ENCODE data around the gene CAPZB.

The CAPZB gene

GRCh38 chr1:19496527-19496874 is 11.2 kb upstream of the CAPZB start:
- no peak for DNase-seq

- no peak for DNase-seq
Measured at GRCh38 chr1:19495799-19496526, 10.6 kb upstream of the CAPZB start.

- no peak for DNase-seq
Measured at GRCh38 chr1:19495000-19495656, 9.8 kb upstream of the CAPZB start.

GRCh38 chr1:19493547-19493946 is 8.2 kb upstream of the CAPZB start:
- no peak for DNase-seq

GRCh38 chr1:19489996-19490395 is 4.7 kb upstream of the CAPZB start:
- DNase-seq, result no peak

- DNase-seq, result no peak
Measured at GRCh38 chr1:19488136-19488535, 2.8 kb upstream of the CAPZB start.

- DNase-seq, result peak; percentile 10
Measured at GRCh38 chr1:19484798-19485361, 459 bp downstream of the CAPZB start.

GRCh38 chr1:19484338-19484797 is 971 bp downstream of the CAPZB start:
- DNase-seq, result peak; percentile 16

- DNase-seq, result no peak
Measured at GRCh38 chr1:19483691-19484090, 1.6 kb downstream of the CAPZB start.

- DNase-seq, result peak; percentile 15
Measured at GRCh38 chr1:19483261-19483660, 2.1 kb downstream of the CAPZB start.

- no peak for DNase-seq
Measured at GRCh38 chr1:19481826-19482398, 3.4 kb downstream of the CAPZB start.

GRCh38 chr1:19480282-19480681 is 5.1 kb downstream of the CAPZB start:
- no peak for DNase-seq

GRCh38 chr1:19479351-19480120 is 5.8 kb downstream of the CAPZB start:
- DNase-seq, result no peak

GRCh38 chr1:19478322-19478721 is 7.0 kb downstream of the CAPZB start:
- no peak for DNase-seq

GRCh38 chr1:19477284-19478249 is 7.8 kb downstream of the CAPZB start:
- DNase-seq, result peak; percentile 51

GRCh38 chr1:19476450-19477190 is 8.7 kb downstream of the CAPZB start:
- DNase-seq, result peak; percentile 37

GRCh38 chr1:19475296-19475695 is 10.0 kb downstream of the CAPZB start:
- no peak for DNase-seq

GRCh38 chr1:19472174-19472573 is 13.2 kb downstream of the CAPZB start:
- no peak for DNase-seq

GRCh38 chr1:19469004-19469403 is 16.3 kb downstream of the CAPZB start:
- no peak for DNase-seq

- DNase-seq, result peak; percentile 64
Measured at GRCh38 chr1:19468397-19468956, 16.9 kb downstream of the CAPZB start.

Data from activated gamma-delta T cell treated with Interleukin-2 at 50 U/mL for 16 hours (primary cell).